Measurements from ENCODE around the gene RRP15.
A peak's percentile ranks its signal among the peaks of the same experiment; 100 is the strongest.

RRP15 gene

GRCh38 chr1:218361298-218362065 is 76.4 kb downstream of the RRP15 start:
- peak in 2 of 56 donors; percentile 4 to 18 for DNase-seq

GRCh38 chr1:218362418-218363076 is 77.5 kb downstream of the RRP15 start:
- no peak for DNase-seq

GRCh38 chr1:218363141-218363540 is 78.0 kb downstream of the RRP15 start:
- no peak for DNase-seq

GRCh38 chr1:218364028-218364710 is 79.1 kb downstream of the RRP15 start:
- DNase-seq, result no peak

GRCh38 chr1:218365226-218365999 is 80.3 kb downstream of the RRP15 start:
- peak in 10 of 56 donors; percentile 3 to 40 (median 23) for DNase-seq

GRCh38 chr1:218366322-218367052 is 81.4 kb downstream of the RRP15 start:
- no peak for DNase-seq

GRCh38 chr1:218367118-218367517 is 82.0 kb downstream of the RRP15 start:
- DNase-seq, result no peak

- DNase-seq, result no peak
Observed at GRCh38 chr1:218368686-218369085, 83.6 kb downstream of the RRP15 start.

GRCh38 chr1:218369688-218370511 is 84.8 kb downstream of the RRP15 start:
- no peak for DNase-seq

GRCh38 chr1:218371927-218372672 is 87.0 kb downstream of the RRP15 start:
- DNase-seq, result peak in 35 of 56 donors; percentile 10 to 70 (median 28)

- no peak for DNase-seq
Observed at GRCh38 chr1:218374401-218375353, 89.6 kb downstream of the RRP15 start.

- DNase-seq, result no peak
Observed at GRCh38 chr1:218376722-218377121, 91.6 kb downstream of the RRP15 start.

GRCh38 chr1:218377143-218377660 is 92.1 kb downstream of the RRP15 start:
- DNase-seq, result no peak

GRCh38 chr1:218380125-218380977 is 95.3 kb downstream of the RRP15 start:
- DNase-seq, result peak in 2 of 56 donors; percentile 1 to 22

GRCh38 chr1:218382261-218382660 is 97.2 kb downstream of the RRP15 start:
- DNase-seq, result no peak

GRCh38 chr1:218383051-218383450 is 98.0 kb downstream of the RRP15 start:
- no peak for DNase-seq

- no peak for DNase-seq
Observed at GRCh38 chr1:218383681-218384080, 98.6 kb downstream of the RRP15 start.

All from nucleus accumbens (tissue), 56 donors.